ENCODE results near the gene ARSB. TPM values are rescaled to one million over a fixed set of nuclear protein-coding genes. Genes with fewer than 3 reads are reported as not detected.

ARSB gene
- total RNA-seq, 1 donor from 2014 or later, result 11.6 TPM

- intact Hi-C loops (cut with micrococcal nuclease), result no loop called here
These were observed 12.0 kb upstream of the ARSB start for GRCh38 chr5:78997090-78997489.

DNA sequence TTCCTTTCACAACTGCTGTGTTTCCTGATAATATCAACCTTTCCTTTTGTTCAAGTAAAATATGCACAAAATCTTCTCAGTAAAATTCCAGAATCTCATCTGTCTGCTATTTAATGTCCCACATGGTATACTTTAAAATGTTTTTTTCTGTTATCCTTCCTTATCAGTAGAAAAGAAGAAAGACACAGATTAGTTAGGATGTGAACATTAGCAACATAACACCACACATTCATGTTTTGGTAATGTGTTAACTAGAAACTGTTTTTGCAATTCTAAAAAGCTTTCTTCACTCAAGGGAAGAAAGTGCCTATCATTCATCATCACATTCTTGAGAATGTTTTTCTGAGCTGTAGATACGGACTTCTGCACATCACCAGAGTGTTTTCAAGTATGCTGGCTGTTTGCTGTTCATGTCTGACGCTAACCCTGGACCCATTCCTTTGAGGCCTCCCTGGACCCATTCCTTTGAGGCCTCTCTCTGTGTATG lies 10.5 kb upstream of the ARSB start:
- intact Hi-C loops (cut with micrococcal nuclease), result no loop called here

GRCh38 chr5:78993165-78993564 lies 8.1 kb upstream of the ARSB start:
- intact Hi-C loops (cut with micrococcal nuclease), result no loop called here

DNA sequence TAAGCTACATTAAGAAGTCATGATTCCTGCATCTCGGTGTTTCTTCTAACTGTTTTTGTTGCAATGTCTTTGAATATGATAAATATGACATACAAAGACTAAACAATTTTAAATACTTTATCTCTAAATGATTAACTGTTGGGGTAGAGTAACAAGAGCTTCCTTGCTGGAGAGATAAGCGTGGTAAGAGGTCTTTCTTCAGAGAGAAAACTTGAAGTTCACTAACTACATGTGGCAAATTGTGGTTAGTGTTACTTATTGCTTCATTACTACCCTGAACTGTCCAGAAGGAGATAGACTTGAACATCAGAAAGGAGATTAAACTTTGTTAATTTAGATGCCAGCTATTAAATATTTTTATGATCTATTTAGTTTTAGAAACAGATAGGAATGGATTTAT lies 7.0 kb upstream of the ARSB start:
- intact Hi-C loops (cut with micrococcal nuclease), result no loop called here

DNA sequence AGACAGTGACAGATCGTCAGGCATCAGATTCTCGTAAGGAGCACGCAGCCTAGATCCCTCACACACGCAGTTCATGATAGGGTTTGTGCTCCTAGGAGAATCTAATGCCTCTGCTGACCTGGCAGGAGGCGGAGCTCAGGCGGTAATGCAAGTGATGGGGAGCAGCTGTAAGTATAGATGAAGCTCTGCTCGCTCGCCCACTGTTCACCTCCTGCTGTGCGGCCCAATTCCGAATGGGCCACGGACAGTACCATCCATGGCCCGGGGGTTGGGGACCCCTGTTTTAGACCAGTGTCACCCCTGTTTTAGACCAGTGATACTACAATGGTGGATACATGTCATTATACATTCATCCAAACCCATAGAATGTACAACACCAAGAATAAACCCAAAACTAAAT lies 4.0 kb upstream of the ARSB start:
- intact Hi-C loops (cut with micrococcal nuclease), result loop anchor here (10.0 kb wide), 5 partner anchors 624 to 1416 kb away; partner anchors contain the start of genes AP3B1, SCAMP1, SERINC5 and TENT2

DNA sequence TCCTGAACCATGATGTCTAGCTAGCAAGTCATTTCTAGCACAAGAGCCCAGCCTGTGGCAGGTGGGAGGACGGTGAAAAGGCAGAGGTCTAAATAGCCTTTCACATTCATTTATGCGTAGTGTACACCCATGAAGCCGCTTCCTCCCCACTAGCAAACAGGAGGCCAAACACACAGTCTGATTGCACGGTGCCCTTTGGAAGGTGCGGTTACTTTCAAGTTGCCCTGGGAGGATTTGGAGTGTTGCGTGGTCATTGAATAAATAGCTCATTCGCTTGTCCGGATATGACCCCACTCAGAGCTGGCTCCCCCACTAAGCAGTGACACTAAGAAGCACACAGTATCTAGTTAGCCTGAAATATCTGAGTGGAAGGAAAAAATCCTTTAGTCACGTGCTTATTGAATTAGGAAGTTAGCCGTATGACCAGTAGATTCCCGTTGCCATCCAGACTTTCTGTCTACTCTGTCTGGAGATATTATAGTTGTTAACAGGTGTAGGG lies 664 bp upstream of the ARSB start:
- intact Hi-C loops (cut with micrococcal nuclease), result loop anchor here (1.0 to 10.0 kb wide), 6 partner anchors 251 to 1419 kb away; partner anchors contain the start of genes AP3B1, JMY, SCAMP1 and SERINC5

GRCh38 chr5:78984439-78985115 lies 533 bp downstream of the ARSB start:
- intact Hi-C loops (cut with micrococcal nuclease), result loop anchor here (1.0 to 10.0 kb wide), 8 partner anchors 38 to 1420 kb away; partner anchors contain the start of genes AP3B1, HOMER1, JMY and SCAMP1

- intact Hi-C loops (cut with micrococcal nuclease), result loop anchor here (1.0 to 10.0 kb wide), 8 partner anchors 38 to 1671 kb away; partner anchors contain the start of genes AP3B1, DHFR, HOMER1 and MSH3
These were observed 1.3 kb downstream of the ARSB start for GRCh38 chr5:78983601-78984438.

DNA sequence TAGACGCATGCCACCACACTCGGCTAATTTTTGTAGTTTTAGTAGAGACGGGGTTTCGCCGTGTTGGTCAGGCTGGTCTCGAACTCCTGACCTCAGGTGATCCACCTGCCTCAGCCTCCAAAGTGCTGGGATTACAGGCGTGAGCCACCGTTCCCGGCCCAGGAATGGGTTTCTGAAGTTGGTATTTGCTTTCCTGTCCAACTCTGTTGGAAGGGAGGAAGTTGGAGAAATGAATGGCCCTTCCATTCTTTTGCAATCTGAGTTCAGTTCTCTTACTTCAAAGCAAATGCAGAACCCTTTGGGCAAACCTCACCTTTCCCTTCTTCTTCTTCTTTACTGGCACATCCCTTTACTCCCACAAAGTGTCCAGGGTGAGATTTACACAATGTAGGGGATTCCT lies 1.9 kb downstream of the ARSB start:
- intact Hi-C loops (cut with micrococcal nuclease), result loop anchor here (2.0 to 10.0 kb wide), 7 partner anchors 39 to 1672 kb away; partner anchors contain the start of genes AP3B1, DHFR, MSH3 and SCAMP1

GRCh38 chr5:78979909-78980308 lies 5.2 kb downstream of the ARSB start:
- intact Hi-C loops (cut with micrococcal nuclease), result loop anchor here (5.0 to 10.0 kb wide), 6 partner anchors 42 to 1425 kb away; partner anchors contain the start of genes AP3B1, SCAMP1, SERINC5 and TENT2

DNA sequence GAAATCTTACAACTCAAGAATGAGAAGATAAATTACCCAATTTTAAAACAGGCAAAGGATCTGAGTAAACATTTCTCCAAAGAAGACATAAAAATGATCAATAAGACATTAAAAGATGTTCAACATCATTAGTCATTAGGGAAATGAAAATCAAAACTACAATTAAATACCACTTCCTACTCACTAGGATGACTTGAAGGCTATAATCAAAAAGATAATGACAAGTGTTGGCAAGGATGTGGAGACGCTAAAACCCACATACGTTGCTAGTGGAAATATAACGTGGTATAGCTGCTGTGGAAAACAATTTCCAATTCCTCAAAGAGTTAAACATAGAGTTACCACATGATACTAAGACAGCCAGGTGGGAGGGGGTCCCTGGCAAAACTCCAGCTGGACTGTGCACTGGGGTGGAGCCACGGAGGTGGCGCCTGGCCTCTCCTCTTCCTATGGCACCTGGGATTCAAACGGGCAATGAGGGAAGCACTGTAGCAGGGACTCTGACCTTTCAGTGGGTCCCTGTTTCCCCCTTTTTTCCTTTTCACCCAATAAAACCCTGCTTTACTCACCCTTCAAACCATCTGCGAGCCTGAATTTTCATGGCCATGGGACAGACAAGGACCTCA lies 5.9 kb downstream of the ARSB start:
- intact Hi-C loops (cut with micrococcal nuclease), result no loop called here

DNA sequence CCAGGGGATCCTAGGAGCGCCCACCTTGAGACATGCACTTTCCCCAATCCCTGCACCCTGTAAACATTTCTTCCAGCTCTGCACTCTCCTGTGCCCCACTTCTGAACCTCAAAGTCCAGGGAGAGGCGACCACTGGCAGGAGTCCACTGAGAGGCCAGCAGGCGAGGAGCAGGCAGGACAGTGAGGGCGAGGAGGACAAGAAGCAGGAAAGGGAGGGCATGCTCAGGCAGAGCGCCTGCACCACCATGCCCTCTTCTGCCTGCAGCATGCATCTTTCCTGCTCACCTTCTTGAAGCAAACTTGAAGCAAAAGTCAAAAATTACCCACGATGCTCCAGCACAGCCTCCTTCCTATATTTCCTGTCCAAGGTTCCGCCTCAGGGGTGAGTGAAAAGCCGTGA lies 10.1 kb downstream of the ARSB start:
- intact Hi-C loops (cut with micrococcal nuclease), result no loop called here

DNA sequence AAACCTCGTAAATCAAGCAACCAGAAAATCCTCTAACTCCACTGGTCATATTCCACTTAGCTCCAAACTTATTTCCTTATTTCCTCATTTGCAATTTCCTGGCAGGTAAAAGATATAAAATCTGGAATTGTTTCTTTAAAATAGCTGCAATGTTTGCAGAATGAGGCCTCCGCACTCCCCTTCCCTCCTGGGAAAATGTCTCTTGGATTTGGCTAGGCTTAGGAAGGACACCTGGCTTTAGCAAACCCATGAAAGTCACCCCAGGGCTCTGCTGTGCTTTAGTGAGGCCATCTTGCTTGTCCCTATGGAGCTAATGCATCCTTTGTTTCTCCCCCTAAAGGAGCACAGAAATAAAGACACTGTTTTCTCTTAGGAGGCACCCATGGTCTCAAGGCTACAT lies 10.5 kb downstream of the ARSB start:
- intact Hi-C loops (cut with micrococcal nuclease), result no loop called here

- intact Hi-C loops (cut with micrococcal nuclease), result no loop called here
These were observed 11.1 kb downstream of the ARSB start for GRCh38 chr5:78974011-78974410.

- intact Hi-C loops (cut with micrococcal nuclease), result no loop called here
These were observed 12.3 kb downstream of the ARSB start for GRCh38 chr5:78972654-78973428.

DNA sequence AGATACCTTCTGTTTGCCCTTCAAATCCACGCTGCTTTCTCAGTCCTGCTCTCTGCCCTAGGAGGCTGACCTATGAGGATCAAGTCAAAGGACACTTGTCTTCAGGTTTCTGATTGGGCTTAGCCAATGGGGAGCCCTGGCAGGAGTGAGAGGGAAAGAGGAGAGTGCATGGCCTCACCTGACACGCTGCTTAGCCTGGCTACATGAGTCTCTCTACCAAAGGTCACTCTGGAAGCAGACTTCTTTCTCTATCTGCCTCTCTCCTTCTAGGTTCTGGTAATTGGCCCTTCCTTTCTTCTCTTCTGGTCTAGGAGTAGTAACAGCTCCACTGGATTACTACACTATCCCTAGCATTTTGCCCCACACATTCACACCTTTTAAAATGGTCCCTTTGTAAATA lies 13.1 kb downstream of the ARSB start:
- intact Hi-C loops (cut with micrococcal nuclease), result no loop called here

- intact Hi-C loops (cut with micrococcal nuclease), result no loop called here
These were observed 16.3 kb downstream of the ARSB start for GRCh38 chr5:78968781-78969180.

- intact Hi-C loops (cut with micrococcal nuclease), result no loop called here
These were observed 20.2 kb downstream of the ARSB start for GRCh38 chr5:78964889-78965288.

DNA sequence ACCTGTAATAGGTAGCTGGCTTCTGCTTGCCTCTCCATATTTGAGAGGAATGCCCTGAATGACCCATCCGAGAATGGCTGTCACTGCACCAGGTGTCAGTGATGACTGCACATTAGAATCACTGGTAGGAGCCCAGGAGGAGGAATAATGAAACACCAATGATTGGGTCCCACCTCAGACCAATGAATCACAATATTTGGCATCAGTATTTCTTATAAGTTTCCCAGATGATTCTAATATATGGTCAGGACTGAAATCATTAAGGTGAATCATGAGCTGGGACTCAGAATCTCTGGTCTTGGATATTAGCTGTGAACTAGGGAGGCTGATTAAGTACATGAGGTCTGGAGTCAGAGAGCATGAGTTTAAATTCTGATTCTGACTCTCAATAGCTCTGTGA lies 23.4 kb downstream of the ARSB start:
- intact Hi-C loops (cut with micrococcal nuclease), result no loop called here

- intact Hi-C loops (cut with micrococcal nuclease), result no loop called here
These were observed 25.3 kb downstream of the ARSB start for GRCh38 chr5:78959767-78960166.

All from T-helper 2 cell treated with Interferon-gamma antibody and Interleukin-4, amounts not matched to agents 100 ng/mL and 5 ng/mL, for 36 hours (primary cell).